DMS153 treated with DMSO at 0.1 percent for 48 hours (cell line): ENCODE results near the gene JMJD1C.
"Not testable (repeated sequence)": the region's sequence is repeated elsewhere in the genome, so short reads cannot be mapped to it uniquely, and the experiment has no call there.

Experiments used
- DNase-seq: peaks from one replicate; lab custom pipeline; 2025; ENCODE audit not compliant: unreplicated experiment; lab: John Stamatoyannopoulos, UW

JMJD1C gene

GRCh38 chr10:63175534-63175933 is 290.2 kb downstream of the JMJD1C start:
- no peak for DNase-seq

- DNase-seq: no peak
Measured at GRCh38 chr10:63173468-63174232, 292.1 kb downstream of the JMJD1C start.

- DNase-seq: no peak
Measured at GRCh38 chr10:63171926-63172325, 293.9 kb downstream of the JMJD1C start.

GRCh38 chr10:63171255-63171855 is 294.4 kb downstream of the JMJD1C start:
- DNase-seq: no peak

- no peak for DNase-seq
Measured at GRCh38 chr10:63169624-63170023, 296.2 kb downstream of the JMJD1C start.

- DNase-seq: no peak
Measured at GRCh38 chr10:63168821-63169462, 296.8 kb downstream of the JMJD1C start.

- peak; percentile 41 for DNase-seq
Measured at GRCh38 chr10:63166742-63167258, 299.0 kb downstream of the JMJD1C start.

- no peak for DNase-seq
Measured at GRCh38 chr10:63165249-63165648, 300.5 kb downstream of the JMJD1C start.

- no peak for DNase-seq
Measured at GRCh38 chr10:63164166-63164623, 301.6 kb downstream of the JMJD1C start.

- DNase-seq: no peak
Measured at GRCh38 chr10:63161592-63161991, 304.2 kb downstream of the JMJD1C start.

GRCh38 chr10:63157845-63158624 is 307.7 kb downstream of the JMJD1C start:
- DNase-seq: peak; percentile 82

- no peak for DNase-seq
Measured at GRCh38 chr10:63156236-63156635, 309.5 kb downstream of the JMJD1C start.

- no peak for DNase-seq
Measured at GRCh38 chr10:63155388-63156020, 310.3 kb downstream of the JMJD1C start.

- DNase-seq: no peak
Measured at GRCh38 chr10:63154546-63155387, 311.0 kb downstream of the JMJD1C start.

- DNase-seq: not testable (repeated sequence)
Measured at GRCh38 chr10:63153868-63154545, 311.8 kb downstream of the JMJD1C start.

GRCh38 chr10:63150745-63151144 is 315.0 kb downstream of the JMJD1C start:
- DNase-seq: no peak

GRCh38 chr10:63146503-63146902 is 319.3 kb downstream of the JMJD1C start:
- no peak for DNase-seq

GRCh38 chr10:63145782-63146181 is 320.0 kb downstream of the JMJD1C start:
- no peak for DNase-seq

GRCh38 chr10:63143987-63144386 is 321.8 kb downstream of the JMJD1C start:
- no peak for DNase-seq
